HUES64 (cell line): ENCODE measurements around the gene PTPN11.

Experiments
- H3K27ac ChIP-seq: 2 replicates; pipeline ENCODE4 v1.7.0; 2013; ENCODE audit warnings: low read depth, low read length, inconsistent platforms
- H3K27me3 ChIP-seq: 2 replicates; pipeline ENCODE4 v1.6.1; 2013; ENCODE audit warnings: mild to moderate bottlenecking, low read length; ENCODE audit not compliant: insufficient read depth
- H3K36me3 ChIP-seq: 2 replicates; pipeline ENCODE4 v1.6.1; 2013; ENCODE audit warnings: mild to moderate bottlenecking, low read length; ENCODE audit not compliant: insufficient read depth
- H3K4me1 ChIP-seq: 2 replicates; pipeline ENCODE4 v1.6.1; 2013; ENCODE audit warnings: mild to moderate bottlenecking, low read length, moderate library complexity; ENCODE audit not compliant: insufficient read depth
- H3K4me3 ChIP-seq: 2 replicates; pipeline ENCODE4 v1.5.1; 2013; ENCODE audit warnings: mild to moderate bottlenecking, low read length, moderate library complexity
- H3K9ac ChIP-seq: 2 replicates; pipeline ENCODE4 v1.6.1; 2013; ENCODE audit warnings: mild to moderate bottlenecking, low read depth, low read length
- H3K9me3 ChIP-seq: 2 replicates; pipeline ENCODE4 v1.6.1; 2013; ENCODE audit warnings: low read depth, low read length; ENCODE audit not compliant: insufficient read depth
- WGBS: fragments of 150-250, 120-280 bp; methylation state at CpG from one replicate; pipeline ENCODE4 v1.1.7; 2013; ENCODE audit warnings: missing lambda C conversion rate; 5-methylcytosine and 5-hydroxymethylcytosine counted together

Gene PTPN11

GRCh38 chr12:112488257-112488876, 69.6 kb downstream of the PTPN11 start:
- Histone ChIP-seq H3K9ac (no peak overlapping the region), H3K4me1 (no peaks in the 10 kb centered on the region), H3K27ac (no peak overlapping the region), H3K9me3 (no peaks in the 10 kb centered on the region), H3K36me3 (peaks cover 81% of the 10 kb centered on the region), H3K27me3 (no peaks in the 10 kb centered on the region), H3K4me3 (no peak overlapping the region)
- WGBS: 96% methylated on average over 6 of the region's 6 CpGs

GRCh38 chr12:112489456-112489855, 70.7 kb downstream of the PTPN11 start:
- H3K4me1 ChIP-seq: no peaks in the 10 kb centered on the region
- no peak overlapping the region for H3K27ac ChIP-seq
- no peaks in the 10 kb centered on the region for H3K9me3 ChIP-seq
- no peak overlapping the region for H3K4me3 ChIP-seq
- peaks cover 75% of the 10 kb centered on the region for H3K36me3 ChIP-seq
- 95% methylated on average over 6 of the region's 6 CpGs for WGBS
- H3K27me3 ChIP-seq: no peaks in the 10 kb centered on the region
- H3K9ac ChIP-seq: no peak overlapping the region

GRCh38 chr12:112496496-112496895, 77.7 kb downstream of the PTPN11 start:
- Histone ChIP-seq H3K4me3 (no peak overlapping the region), H3K27ac (no peak overlapping the region), H3K9me3 (no peaks in the 10 kb centered on the region), H3K4me1 (no peaks in the 10 kb centered on the region), H3K36me3 (peaks cover 60% of the 10 kb centered on the region), H3K27me3 (no peaks in the 10 kb centered on the region), H3K9ac (no peak overlapping the region)
- 100% methylated on average over 3 of the region's 3 CpGs for WGBS

GRCh38 chr12:112498580-112498979, 79.8 kb downstream of the PTPN11 start:
- no peak overlapping the region for H3K9ac ChIP-seq
- H3K27ac ChIP-seq: no peak overlapping the region
- no peaks in the 10 kb centered on the region for H3K4me1 ChIP-seq
- no peak overlapping the region for H3K4me3 ChIP-seq
- no peaks in the 10 kb centered on the region for H3K27me3 ChIP-seq
- no peaks in the 10 kb centered on the region for H3K9me3 ChIP-seq
- H3K36me3 ChIP-seq: peaks cover 69% of the 10 kb centered on the region
- WGBS: 100% methylated on average over 1 of the region's 1 CpG

GRCh38 chr12:112503512-112503911, 84.8 kb downstream of the PTPN11 start:
- Histone ChIP-seq H3K36me3 (peaks cover 79% of the 10 kb centered on the region), H3K4me3 (no peak overlapping the region), H3K27me3 (no peaks in the 10 kb centered on the region), H3K4me1 (no peaks in the 10 kb centered on the region), H3K9me3 (no peaks in the 10 kb centered on the region), H3K27ac (no peak overlapping the region), H3K9ac (no peak overlapping the region)
- 90% methylated on average over 3 of the region's 4 CpGs for WGBS

GRCh38 chr12:112506513-112507166, 87.9 kb downstream of the PTPN11 start:
- no peaks in the 10 kb centered on the region for H3K4me1 ChIP-seq
- H3K9me3 ChIP-seq: no peaks in the 10 kb centered on the region
- H3K9ac ChIP-seq: no peak overlapping the region
- 94% methylated on average over 6 of the region's 6 CpGs for WGBS
- no peak overlapping the region for H3K27ac ChIP-seq
- peaks cover 69% of the 10 kb centered on the region for H3K36me3 ChIP-seq
- no peak overlapping the region for H3K4me3 ChIP-seq
- no peaks in the 10 kb centered on the region for H3K27me3 ChIP-seq

- H3K9me3 ChIP-seq: no peaks in the 10 kb centered on the region
- 74% methylated on average over 2 of the region's 2 CpGs for WGBS
- no peak overlapping the region for H3K4me3 ChIP-seq
- no peaks in the 10 kb centered on the region for H3K27me3 ChIP-seq
- no peaks in the 10 kb centered on the region for H3K4me1 ChIP-seq
- H3K36me3 ChIP-seq: peaks cover 5% of the 10 kb centered on the region; the same call in 1 of the 2 replicates
- no peak overlapping the region for H3K9ac ChIP-seq
- no peak overlapping the region for H3K27ac ChIP-seq
Measured at GRCh38 chr12:112513471-112513870, 94.7 kb downstream of the PTPN11 start.

GRCh38 chr12:112514456-112514855, 95.7 kb downstream of the PTPN11 start:
- WGBS: 92% methylated on average over 3 of the region's 5 CpGs
- H3K36me3 ChIP-seq: peaks cover 5% of the 10 kb centered on the region; the same call in 1 of the 2 replicates
- no peak overlapping the region for H3K27ac ChIP-seq

GRCh38 chr12:112514926-112515642, 96.3 kb downstream of the PTPN11 start:
- H3K9ac ChIP-seq: no peak overlapping the region
- WGBS: 92% methylated on average over 9 of the region's 9 CpGs
- peaks cover 5% of the 10 kb centered on the region; the same call in 1 of the 2 replicates for H3K36me3 ChIP-seq
- no peak overlapping the region for H3K4me3 ChIP-seq
- H3K27me3 ChIP-seq: no peaks in the 10 kb centered on the region
- H3K9me3 ChIP-seq: no peaks in the 10 kb centered on the region
- no peaks in the 10 kb centered on the region for H3K4me1 ChIP-seq
- H3K27ac ChIP-seq: no peak overlapping the region

More at GRCh38 chr12:112514456-112514855, 95.7 kb downstream of the PTPN11 start:
- H3K9me3 ChIP-seq: no peaks in the 10 kb centered on the region
- no peak overlapping the region for H3K9ac ChIP-seq
- H3K4me3 ChIP-seq: no peak overlapping the region
- no peaks in the 10 kb centered on the region for H3K4me1 ChIP-seq
- no peaks in the 10 kb centered on the region for H3K27me3 ChIP-seq

- no peaks in the 10 kb centered on the region for H3K27me3 ChIP-seq
- peaks cover 5% of the 10 kb centered on the region; the same call in 1 of the 2 replicates for H3K36me3 ChIP-seq
- H3K27ac ChIP-seq: no peak overlapping the region
- H3K4me1 ChIP-seq: no peaks in the 10 kb centered on the region
- no peak overlapping the region for H3K4me3 ChIP-seq
- no peak overlapping the region for H3K9ac ChIP-seq
- H3K9me3 ChIP-seq: no peaks in the 10 kb centered on the region
- WGBS: 87% methylated on average over 5 of the region's 5 CpGs
Measured at GRCh38 chr12:112515868-112516267, 97.1 kb downstream of the PTPN11 start.

GRCh38 chr12:112517730-112518364, 99.1 kb downstream of the PTPN11 start:
- H3K27me3 ChIP-seq: no peaks in the 10 kb centered on the region
- H3K4me3 ChIP-seq: no peak overlapping the region

More at GRCh38 chr12:112517730-112518364, 99.1 kb downstream of the PTPN11 start:
- Histone ChIP-seq H3K4me1 (no peaks in the 10 kb centered on the region), H3K36me3 (no peaks in the 10 kb centered on the region), H3K27ac (no peak overlapping the region), H3K9me3 (no peaks in the 10 kb centered on the region), H3K9ac (no peak overlapping the region)
- WGBS: 92% methylated on average over 5 of the region's 7 CpGs
